ENCODE data around the gene KIAA1210.

The KIAA1210 gene

GRCh38 chrX:119075270-119076025, 52.2 kb downstream of the KIAA1210 start:
- Histone ChIP-seq H3K4me3 (ENCODE audit: low read depth, low read length, poor library complexity, severe bottlenecking) (no peak overlapping the region), H3K4me1 (ENCODE audit: insufficient read depth, low read length, severe bottlenecking) (no peaks in the 10 kb centered on the region), H3K27me3 (ENCODE audit: insufficient read depth, low read length) (no peaks in the 10 kb centered on the region), H3K9me2 (ENCODE audit: low read depth, low read length) (no peaks in the 10 kb centered on the region), H3K79me2 (ENCODE audit: insufficient read depth, low read length) (no peaks in the 10 kb centered on the region), H4K20me1 (ENCODE audit: insufficient read depth, low read length) (no peaks in the 10 kb centered on the region), H3K36me3 (ENCODE audit: insufficient read depth, low read length) (no peaks in the 10 kb centered on the region), H3K27ac (ENCODE audit: low read depth, low read length, poor library complexity, severe bottlenecking) (no peak overlapping the region), H3K9ac (ENCODE audit: low read length) (no peak overlapping the region), H3K9me3 (ENCODE audit: low read length) (no peaks in the 10 kb centered on the region), H2AFZ (ENCODE audit: low read length) (no peak overlapping the region), H3K4me2 (ENCODE audit: low read length) (no peak overlapping the region), H3F3A (ENCODE audit: insufficient read depth, low read length) (no peaks in the 10 kb centered on the region)
- TF ChIP-seq EZH2 (IDR thresholded peaks at IDR 0.05; ENCODE audit: borderline replicate concordance, low read length) (no peak), CTCF (IDR thresholded peaks at IDR 0.05; ENCODE audit: low read length) (no peak)

- H3K4me2 ChIP-seq (ENCODE audit: low read length), result no peak overlapping the region
- no peaks in the 10 kb centered on the region for H3K9me3 ChIP-seq (ENCODE audit: low read length)
- H3K9ac ChIP-seq (ENCODE audit: low read length), result no peak overlapping the region
- no peaks in the 10 kb centered on the region for H3K4me1 ChIP-seq (ENCODE audit: insufficient read depth, low read length, severe bottlenecking)
- no peaks in the 10 kb centered on the region for H3K36me3 ChIP-seq (ENCODE audit: insufficient read depth, low read length)
- H3K27me3 ChIP-seq (ENCODE audit: insufficient read depth, low read length), result no peaks in the 10 kb centered on the region
- no peaks in the 10 kb centered on the region for H3F3A ChIP-seq (ENCODE audit: insufficient read depth, low read length)
- no peak for TF ChIP-seq CTCF (IDR thresholded peaks at IDR 0.05; ENCODE audit: low read length)
- no peak for TF ChIP-seq EZH2 (IDR thresholded peaks at IDR 0.05; ENCODE audit: borderline replicate concordance, low read length)
- H3K27ac ChIP-seq (ENCODE audit: low read depth, low read length, poor library complexity, severe bottlenecking), result no peak overlapping the region
- H3K4me3 ChIP-seq (ENCODE audit: low read depth, low read length, poor library complexity, severe bottlenecking), result no peak overlapping the region
- H3K79me2 ChIP-seq (ENCODE audit: insufficient read depth, low read length), result no peaks in the 10 kb centered on the region
- no peaks in the 10 kb centered on the region for H4K20me1 ChIP-seq (ENCODE audit: insufficient read depth, low read length)
- no peaks in the 10 kb centered on the region for H3K9me2 ChIP-seq (ENCODE audit: low read depth, low read length)
- H2AFZ ChIP-seq (ENCODE audit: low read length), result no peak overlapping the region
These were observed 53.7 kb downstream of the KIAA1210 start for GRCh38 chrX:119073911-119074310.

- no peaks in the 10 kb centered on the region for H3K36me3 ChIP-seq (ENCODE audit: insufficient read depth, low read length)
- no peak overlapping the region for H2AFZ ChIP-seq (ENCODE audit: low read length)
- H3K27me3 ChIP-seq (ENCODE audit: insufficient read depth, low read length), result no peaks in the 10 kb centered on the region
- no peak overlapping the region for H3K27ac ChIP-seq (ENCODE audit: low read depth, low read length, poor library complexity, severe bottlenecking)
- H3K79me2 ChIP-seq (ENCODE audit: insufficient read depth, low read length), result no peaks in the 10 kb centered on the region
- no peaks in the 10 kb centered on the region for H4K20me1 ChIP-seq (ENCODE audit: insufficient read depth, low read length)
- TF ChIP-seq CTCF (IDR thresholded peaks at IDR 0.05; ENCODE audit: low read length), result no peak
- TF ChIP-seq EZH2 (IDR thresholded peaks at IDR 0.05; ENCODE audit: borderline replicate concordance, low read length), result no peak
- H3K9me2 ChIP-seq (ENCODE audit: low read depth, low read length), result no peaks in the 10 kb centered on the region
- no peaks in the 10 kb centered on the region for H3K9me3 ChIP-seq (ENCODE audit: low read length)
- H3K4me3 ChIP-seq (ENCODE audit: low read depth, low read length, poor library complexity, severe bottlenecking), result no peak overlapping the region
- no peak overlapping the region for H3K4me2 ChIP-seq (ENCODE audit: low read length)
- no peaks in the 10 kb centered on the region for H3F3A ChIP-seq (ENCODE audit: insufficient read depth, low read length)
- H3K9ac ChIP-seq (ENCODE audit: low read length), result no peak overlapping the region
- no peaks in the 10 kb centered on the region for H3K4me1 ChIP-seq (ENCODE audit: insufficient read depth, low read length, severe bottlenecking)
These were observed 54.3 kb downstream of the KIAA1210 start for GRCh38 chrX:119073200-119073905.

Data from OCI-LY1 (cell line).